ENCODE results near the gene TRIM3.

TRIM3 gene

DNA sequence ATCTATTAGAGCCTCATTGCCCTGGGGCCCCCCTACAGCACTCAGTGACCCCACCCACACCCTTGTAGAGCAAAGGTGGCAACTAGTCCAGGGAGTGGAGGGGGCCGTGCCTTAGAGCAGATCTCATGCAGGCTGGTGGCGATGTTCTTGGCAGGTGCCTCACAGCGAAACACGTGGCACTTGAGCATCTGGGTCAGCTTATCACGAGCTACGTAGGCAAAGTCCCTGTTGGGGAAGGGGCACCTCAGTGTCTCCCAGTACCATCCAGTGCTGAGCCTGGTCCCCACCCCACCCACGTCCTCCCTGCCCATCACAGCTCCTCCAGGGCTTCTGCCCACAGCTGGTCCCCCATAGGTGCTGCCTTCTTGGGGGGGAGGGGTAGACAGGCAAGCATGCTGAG is 72.3 kb downstream of the TRIM3 start:
- no peak for DNase-seq (ENCODE audit: low read depth)

- no peak for DNase-seq (ENCODE audit: low read depth)
Measured at GRCh38 chr11:6400431-6401345, 73.1 kb downstream of the TRIM3 start.

Data from stimulated activated CD8-positive, alpha-beta memory T cell treated with anti-CD3 and anti-CD28 coated beads, Interleukin-4, amount 100 ng/mL, for 24 hours (primary cell).